ENCODE data around the gene KIAA0319L.

KIAA0319L gene

DNA sequence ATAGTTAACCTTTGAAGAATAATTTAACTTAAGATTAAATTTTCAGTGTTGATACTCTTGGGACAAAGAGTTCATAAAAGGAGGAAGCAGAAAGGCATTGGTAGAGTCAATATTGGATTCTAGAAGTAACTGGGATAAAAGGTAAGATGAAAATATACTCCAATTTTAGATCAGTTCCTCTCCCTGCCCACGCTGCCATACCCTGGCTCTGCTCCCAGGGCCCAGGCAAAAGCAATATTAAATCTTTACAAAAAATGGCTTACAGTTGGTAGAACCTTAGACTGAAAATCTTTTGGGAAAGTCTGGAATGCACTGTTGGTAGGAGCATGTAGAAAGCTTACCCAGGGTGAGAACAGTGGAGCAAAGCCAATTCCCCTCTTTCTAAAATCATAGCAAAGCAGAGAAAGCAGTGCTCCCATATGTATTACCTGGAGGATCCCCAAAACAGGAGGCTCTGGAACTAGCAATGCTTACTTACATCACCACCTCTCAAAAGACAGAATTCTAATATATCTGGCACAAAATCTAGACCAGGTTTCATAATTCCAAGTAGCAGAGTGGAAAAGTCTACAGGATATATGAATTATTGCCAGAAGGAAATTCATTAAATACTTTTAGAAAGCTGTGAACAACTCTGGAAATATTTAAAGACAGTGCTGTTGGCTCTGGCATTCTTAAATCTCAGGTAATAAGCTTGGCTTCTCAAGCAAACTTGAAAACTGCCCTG is 24.5 kb downstream of the KIAA0319L start:
- TF ChIP-seq, protein P1, sequence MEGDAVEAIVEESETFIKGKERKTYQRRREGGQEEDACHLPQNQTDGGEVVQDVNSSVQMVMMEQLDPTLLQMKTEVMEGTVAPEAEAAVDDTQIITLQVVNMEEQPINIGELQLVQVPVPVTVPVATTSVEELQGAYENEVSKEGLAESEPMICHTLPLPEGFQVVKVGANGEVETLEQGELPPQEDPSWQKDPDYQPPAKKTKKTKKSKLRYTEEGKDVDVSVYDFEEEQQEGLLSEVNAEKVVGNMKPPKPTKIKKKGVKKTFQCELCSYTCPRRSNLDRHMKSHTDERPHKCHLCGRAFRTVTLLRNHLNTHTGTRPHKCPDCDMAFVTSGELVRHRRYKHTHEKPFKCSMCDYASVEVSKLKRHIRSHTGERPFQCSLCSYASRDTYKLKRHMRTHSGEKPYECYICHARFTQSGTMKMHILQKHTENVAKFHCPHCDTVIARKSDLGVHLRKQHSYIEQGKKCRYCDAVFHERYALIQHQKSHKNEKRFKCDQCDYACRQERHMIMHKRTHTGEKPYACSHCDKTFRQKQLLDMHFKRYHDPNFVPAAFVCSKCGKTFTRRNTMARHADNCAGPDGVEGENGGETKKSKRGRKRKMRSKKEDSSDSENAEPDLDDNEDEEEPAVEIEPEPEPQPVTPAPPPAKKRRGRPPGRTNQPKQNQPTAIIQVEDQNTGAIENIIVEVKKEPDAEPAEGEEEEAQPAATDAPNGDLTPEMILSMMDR (conservative IDR thresholded peaks at IDR 0.05; ENCODE audit: low read depth), result no peak
- no peak overlapping the region for H3K27ac ChIP-seq
- no peak for DNase-seq (ENCODE audit: low spot score)
- ChIA-PET CTCF (interaction anchor here (0.6 kb wide), 1 partner anchor 187 kb away, joined by 3 read pairs; no protein-coding TSS in a partner anchor), POLR2A (ENCODE audit: low non-redundant PET) (no interaction called here)

DNA sequence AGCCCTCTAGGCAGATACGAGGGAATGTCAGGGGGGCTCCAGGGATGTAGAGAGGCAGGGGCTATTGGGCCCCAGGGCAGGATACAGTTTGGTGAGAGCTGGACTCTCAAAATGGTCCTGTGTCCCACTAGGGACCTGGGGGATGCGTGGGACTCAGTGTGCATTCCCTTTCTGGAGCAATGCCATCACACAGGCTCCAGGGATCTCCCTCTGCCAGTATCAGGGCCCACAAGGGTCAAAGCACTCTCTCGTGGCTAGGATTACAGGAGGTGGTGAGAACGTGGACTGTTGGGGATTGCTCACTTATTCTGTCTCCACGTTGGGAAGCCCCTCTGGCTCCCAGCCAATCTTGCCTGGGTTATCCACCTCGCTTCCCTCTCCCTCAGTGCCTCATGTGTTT is 25.8 kb downstream of the KIAA0319L start:
- TF ChIP-seq, protein P1 (conservative IDR thresholded peaks at IDR 0.05; ENCODE audit: low read depth), result no peak
- DNase-seq (ENCODE audit: low spot score), result no peak
- CTCF ChIA-PET, result interaction anchor here (0.7 kb wide), 1 partner anchor 374 kb away, joined by 3 read pairs; no protein-coding TSS in a partner anchor
- POLR2A ChIA-PET (ENCODE audit: low non-redundant PET), result no interaction called here
- no peak overlapping the region for H3K27ac ChIP-seq

DNA sequence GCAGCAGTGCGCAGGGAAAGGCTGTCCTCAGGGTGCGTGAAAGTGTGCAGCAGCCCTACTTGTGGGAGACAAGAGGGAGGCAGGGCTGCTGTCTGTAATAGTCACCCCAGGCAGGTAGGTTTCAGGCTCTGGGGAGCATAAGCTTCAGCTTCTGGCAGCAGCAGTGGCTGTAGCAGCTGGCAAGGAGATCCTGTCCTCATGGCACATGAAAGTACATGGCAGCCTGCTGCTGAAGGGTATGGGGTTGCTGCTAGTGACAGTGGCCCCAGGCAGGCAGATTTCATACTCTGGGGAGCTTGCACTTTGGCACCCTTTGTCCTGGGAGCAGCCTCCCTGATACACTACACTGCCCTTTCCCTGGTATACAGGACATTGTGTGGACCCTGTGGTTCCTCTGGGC is 26.3 kb downstream of the KIAA0319L start:
- ChIA-PET POLR2A (ENCODE audit: low non-redundant PET) (no interaction called here), CTCF (interaction anchor here (0.7 kb wide), 1 partner anchor 375 kb away, joined by 3 read pairs; no protein-coding TSS in a partner anchor)
- H3K27ac ChIP-seq, result no peak overlapping the region
- DNase-seq (ENCODE audit: low spot score), result no peak
- TF ChIP-seq, protein P1 (conservative IDR thresholded peaks at IDR 0.05; ENCODE audit: low read depth), result no peak

DNA sequence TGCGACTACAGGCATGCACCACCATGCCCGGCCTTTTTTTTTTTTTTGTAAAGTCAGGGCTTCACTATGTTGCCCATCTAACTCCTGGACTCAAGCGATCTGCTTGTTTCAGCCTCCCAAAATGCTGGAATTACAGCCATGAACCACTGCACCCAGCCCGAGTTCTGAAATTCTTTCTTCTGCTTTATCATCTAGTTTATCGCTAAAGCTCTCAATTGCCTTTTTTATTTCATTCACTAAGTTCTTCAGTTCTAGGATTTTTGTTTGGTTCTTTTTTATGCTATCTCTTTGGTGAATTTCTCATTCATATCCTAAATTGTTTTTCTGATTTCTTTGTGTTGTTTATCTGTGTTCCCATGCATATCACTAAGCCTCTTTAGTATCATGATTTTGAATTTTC is 27.0 kb downstream of the KIAA0319L start:
- CTCF ChIA-PET, result no interaction called here
- H3K27ac ChIP-seq, result no peak overlapping the region
- POLR2A ChIA-PET (ENCODE audit: low non-redundant PET), result no interaction called here
- DNase-seq (ENCODE audit: low spot score), result no peak
- TF ChIP-seq, protein P1 (conservative IDR thresholded peaks at IDR 0.05; ENCODE audit: low read depth), result no peak

DNA sequence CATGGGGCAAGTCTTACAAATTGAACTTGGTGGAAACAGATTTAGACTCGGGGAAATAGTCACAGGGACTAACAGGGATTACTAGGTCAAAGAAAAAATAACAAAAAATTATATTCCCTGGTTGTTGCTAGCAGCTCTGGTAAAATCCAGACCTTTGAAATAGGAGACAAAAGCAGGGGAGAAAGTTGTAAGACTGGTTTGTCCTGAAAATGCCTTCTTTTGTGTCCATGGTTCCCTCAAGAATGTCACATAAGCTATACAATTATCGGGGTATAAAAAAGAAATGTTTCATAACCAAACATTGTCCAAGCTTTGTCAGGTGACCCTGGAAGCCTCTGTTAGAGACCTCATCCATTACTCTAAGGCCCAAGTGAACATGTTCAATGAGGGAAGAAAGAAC is 33.1 kb downstream of the KIAA0319L start:
- no peak for DNase-seq (ENCODE audit: low spot score)
- no peak overlapping the region for H3K27ac ChIP-seq
- ChIA-PET CTCF (no interaction called here), POLR2A (ENCODE audit: low non-redundant PET) (no interaction called here)
- TF ChIP-seq, protein P1 (conservative IDR thresholded peaks at IDR 0.05; ENCODE audit: low read depth), result no peak

DNA sequence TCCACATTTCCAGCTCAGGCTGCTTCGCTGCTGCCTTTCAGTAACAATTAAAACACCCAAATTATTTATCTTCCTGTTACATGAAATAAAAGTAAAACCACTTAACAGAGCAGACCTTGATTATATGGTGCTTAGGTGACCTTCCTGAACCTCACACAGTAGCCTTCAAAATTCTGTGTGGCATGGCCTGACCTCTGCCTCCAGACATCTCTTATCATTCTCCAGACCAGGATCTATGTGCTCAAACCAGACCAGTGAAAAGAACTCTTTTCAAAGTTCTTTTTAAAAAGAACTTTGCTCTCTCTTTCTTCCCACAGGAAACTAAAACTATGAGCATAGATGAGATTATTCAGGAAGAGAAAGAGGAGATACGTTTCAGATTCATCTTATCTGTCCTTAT is 37.8 kb downstream of the KIAA0319L start:
- ChIA-PET CTCF (no interaction called here), POLR2A (ENCODE audit: low non-redundant PET) (no interaction called here)
- no peak overlapping the region for H3K27ac ChIP-seq
- DNase-seq (ENCODE audit: low spot score), result no peak
- TF ChIP-seq, protein P1 (conservative IDR thresholded peaks at IDR 0.05; ENCODE audit: low read depth), result no peak

Data from RWPE1 (cell line).